ENCODE results near the gene FAM170B. TPM values are rescaled to one million over a fixed set of nuclear protein-coding genes. Genes with fewer than 3 reads are reported as not detected.

The FAM170B gene
- polyA plus RNA-seq, 4 donors = not detected

DNA sequence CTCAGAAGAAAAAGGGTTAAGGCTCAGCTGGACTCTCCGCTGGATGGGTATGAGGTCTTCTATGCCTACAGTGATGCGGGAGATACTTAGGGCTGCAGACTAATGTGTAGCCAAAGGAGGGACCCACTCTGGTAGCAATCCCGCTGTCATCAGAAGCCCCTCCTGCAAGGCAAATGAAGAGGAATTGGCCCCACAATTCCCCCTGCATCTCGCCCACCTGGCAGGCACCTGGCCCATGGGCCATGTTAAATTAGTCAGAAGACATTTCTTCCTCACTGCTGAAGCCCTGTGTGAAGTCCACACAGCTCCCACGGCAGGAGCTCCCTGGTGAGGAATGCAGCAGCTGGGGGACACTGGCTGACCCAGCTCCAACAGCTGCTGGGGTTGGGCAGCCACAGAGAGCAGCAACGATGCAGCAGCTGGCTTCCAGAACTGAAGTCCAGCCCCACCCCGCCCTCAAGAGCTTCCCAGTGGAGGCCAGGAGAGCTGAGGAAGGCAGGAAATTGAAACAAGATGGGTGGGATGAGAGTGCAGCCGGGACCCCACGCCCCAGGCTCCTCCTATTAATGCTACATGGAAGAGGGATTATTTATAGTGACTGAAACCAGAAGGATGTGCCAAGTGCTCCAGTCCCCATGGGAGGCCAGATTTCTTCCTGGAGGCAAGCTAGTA, 24.0 kb downstream of the FAM170B start:
- DNase-seq (ENCODE audit: low read depth in 4 of 4, low spot score in 3 of 4) = peak in 3 of 4 donors; percentile 37 to 57 (median 56)

DNA sequence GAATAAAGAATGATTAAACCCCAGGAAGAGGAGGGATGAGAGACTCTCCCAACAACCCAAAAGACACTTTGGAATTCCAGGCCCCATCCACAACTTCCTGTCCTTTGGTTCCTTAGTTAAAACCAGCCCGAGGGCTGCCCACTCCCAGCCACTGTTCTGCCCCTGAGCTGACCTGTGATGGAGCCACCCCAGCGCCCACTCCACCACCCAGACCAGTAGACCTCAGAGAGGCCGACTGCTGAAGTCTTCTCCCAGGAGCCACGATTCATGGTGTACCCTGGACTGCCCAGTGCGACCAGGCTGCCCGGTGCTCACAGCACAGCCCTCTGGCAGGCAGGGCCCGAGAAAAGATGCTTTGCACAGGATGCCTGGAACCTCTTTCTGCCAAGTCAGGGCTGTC, 25.2 kb downstream of the FAM170B start:
- no peak for DNase-seq (ENCODE audit: low read depth in 4 of 4, low spot score in 3 of 4)

DNA sequence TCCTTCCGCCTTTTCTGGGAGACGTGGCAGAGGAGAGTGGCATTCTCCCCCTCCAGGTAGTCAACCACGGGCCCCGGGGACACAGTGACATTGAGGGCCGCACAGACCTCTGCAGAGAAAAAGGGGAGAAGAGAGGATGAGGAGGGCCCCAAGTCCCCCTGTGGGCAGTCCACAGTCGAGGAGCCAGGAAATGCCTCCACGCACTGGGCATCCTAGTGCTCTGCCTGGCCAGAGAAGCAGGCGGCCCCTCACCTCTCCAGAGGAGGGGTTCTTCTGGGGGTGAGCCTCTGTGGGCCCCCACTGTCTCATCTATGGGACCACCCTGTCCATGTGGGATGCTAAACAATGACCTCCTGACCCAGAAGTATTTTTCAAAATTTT, 25.9 kb downstream of the FAM170B start:
- no peak for DNase-seq (ENCODE audit: low read depth in 4 of 4, low spot score in 3 of 4)

DNA sequence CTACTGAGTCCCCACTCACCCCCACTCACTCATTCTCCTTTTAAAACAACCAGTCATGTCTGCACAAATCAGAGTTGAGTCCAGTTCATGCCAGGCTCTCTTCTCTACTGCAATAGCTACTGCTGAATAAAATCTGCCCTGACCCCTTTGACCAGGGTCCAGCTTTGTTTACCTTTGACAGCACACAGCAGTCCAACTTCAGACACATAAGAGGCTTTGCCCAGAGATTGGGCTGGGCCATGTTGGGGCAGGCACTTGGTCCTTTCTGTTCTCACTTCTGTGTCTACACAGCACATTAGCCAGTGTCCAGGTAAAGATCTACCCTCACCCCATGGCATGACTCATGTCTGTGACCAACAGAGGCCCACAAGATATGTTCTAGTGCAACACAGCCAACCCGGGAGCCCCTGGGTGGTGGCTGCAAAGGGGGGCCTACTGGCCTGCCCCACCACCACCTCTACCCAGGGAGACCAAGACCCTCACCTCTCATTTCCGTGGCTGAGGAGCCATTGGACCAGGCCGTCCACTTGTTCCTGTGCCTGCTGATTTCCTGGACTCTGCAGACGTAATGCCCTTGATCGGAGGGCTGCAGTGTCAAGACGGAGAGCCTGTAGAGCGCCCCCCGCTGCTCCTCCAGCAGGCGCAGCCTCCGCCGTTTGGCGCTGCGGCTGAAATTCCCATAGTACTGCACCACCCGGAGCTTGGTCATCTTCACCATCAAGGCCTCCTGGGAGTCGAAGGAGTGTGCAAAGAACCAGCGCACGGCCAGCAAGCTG, 26.5 kb downstream of the FAM170B start:
- no peak for DNase-seq (ENCODE audit: low read depth in 4 of 4, low spot score in 3 of 4)

DNA sequence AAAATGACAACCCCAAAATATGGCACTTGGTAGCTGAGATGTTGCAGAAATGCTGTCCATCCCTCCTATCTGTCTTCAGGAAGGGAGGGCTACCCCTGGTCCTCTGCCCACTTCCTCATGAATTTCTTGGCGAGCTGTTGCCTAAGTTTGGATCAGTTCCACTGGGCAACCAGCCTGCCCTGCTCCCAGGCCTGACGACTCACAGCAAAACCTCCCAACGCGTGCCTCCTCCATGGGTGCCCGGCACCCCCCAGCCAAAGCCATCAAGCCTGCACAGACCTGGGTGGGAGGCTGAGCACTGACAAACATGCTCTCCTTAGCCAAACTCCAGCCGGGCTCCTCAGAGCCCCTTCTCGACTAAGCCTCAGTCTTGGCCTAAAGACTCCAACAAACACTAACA, 27.4 kb downstream of the FAM170B start:
- DNase-seq (ENCODE audit: low read depth in 4 of 4, low spot score in 3 of 4) = no peak

DNA sequence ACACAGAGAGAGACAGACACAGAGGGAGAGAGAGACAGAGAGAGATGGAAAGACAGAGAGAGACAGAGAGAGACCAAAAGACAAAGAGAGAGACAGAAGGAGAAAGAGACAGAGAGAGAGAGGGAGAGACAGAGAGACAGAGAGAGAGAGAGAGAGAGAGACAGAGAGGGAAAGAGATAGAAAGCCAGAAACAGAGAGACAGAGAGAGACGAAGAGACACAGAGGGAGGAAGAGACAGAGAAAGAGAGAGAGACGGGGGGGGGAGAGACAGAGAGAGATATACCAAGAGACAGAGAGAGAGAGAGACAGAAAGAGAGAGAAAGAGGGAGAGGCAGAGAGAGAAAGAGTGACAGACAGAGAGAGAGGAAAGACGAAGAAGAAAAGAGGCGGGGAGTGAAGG, 28.7 kb downstream of the FAM170B start:
- no peak for DNase-seq (ENCODE audit: low read depth in 4 of 4, low spot score in 3 of 4)

DNA sequence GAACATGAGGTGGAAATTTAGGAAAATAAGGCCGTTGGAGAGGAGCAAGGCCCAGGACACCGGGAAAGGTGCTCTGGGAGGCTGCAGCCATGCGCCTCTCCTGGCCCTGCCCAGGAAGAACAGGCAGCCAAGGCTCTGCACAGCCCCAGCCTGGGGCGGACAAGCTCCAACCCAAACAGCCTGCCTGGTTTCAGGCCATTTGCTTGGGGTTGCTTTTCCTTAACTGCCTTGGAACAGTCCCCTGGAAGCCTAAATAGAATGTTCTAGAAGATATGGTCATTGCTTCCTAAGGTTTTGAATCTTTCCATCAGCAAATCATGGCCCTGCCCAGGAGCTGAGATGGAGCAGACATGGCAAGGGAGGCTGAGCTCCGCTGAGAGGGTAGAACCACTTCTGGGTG, 29.5 kb downstream of the FAM170B start:
- no peak for DNase-seq (ENCODE audit: low read depth in 4 of 4, low spot score in 3 of 4)

DNA sequence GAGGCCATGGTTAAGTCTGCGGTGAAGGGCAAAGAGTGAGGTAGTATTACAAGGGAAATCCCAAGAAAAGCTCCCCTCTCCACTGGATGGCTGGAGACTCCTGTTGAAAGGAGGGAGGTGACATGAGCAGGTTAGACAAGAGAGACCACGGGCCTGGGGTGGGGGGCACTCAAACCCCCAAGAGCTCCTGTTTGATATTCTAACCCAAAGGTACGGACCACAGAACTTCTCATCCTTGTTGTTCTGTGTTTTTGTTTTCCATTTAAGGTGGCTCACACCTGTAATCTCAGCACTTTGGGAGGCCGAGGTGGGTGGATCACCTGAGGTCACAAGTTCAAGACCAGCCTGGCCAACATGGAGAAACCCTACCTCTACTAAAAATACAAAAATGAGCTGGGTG, 30.1 kb downstream of the FAM170B start:
- DNase-seq (ENCODE audit: low read depth in 4 of 4, low spot score in 3 of 4) = no peak

DNA sequence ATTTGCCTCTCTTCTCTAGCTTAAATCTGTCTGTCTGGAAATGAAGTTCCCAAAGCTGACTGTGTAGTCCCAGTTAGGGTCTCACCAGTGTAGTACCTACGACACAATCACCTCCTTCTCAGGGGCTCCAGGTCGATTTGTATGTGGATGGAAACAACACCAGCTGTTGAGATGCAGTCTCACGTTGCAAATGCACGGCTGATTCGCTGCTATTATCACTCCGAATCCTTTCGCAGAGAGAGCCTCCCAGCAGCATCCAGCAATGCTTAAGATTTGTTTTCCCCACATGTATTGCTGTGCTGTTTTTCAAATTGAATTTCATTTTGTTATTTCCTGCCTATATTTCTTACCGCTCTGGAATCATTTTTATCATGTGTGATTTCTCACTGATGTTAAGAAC, 34.8 kb downstream of the FAM170B start:
- no peak for DNase-seq (ENCODE audit: low read depth in 4 of 4, low spot score in 3 of 4)

DNA sequence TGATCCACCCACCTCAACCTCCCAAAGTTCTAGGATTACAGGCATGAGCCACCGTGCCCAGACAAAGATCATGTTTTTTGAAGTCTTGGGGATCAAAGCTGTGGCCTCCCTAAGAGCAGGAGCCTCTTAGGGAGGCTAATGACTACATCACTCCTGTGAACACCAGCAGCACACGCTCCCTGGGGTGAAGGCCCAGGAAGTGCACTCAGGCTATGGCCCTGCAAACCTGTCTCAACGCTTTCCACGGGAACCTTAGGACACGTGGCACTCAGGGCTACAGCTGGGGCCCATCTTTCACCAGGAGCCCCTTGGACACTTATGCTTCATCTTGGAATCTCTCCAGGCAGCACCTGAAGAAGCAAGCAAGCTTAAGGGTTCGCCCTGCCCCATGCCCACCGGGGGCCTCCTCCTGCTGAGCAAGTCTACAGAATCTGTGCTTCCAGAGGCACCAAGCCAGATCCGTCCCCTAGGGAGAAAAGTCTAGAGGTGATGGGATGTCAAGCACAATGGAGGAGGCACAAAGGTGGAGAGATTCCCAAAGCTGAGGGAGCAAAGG, 36.9 kb downstream of the FAM170B start:
- no peak for DNase-seq (ENCODE audit: low read depth in 4 of 4, low spot score in 3 of 4)

DNA sequence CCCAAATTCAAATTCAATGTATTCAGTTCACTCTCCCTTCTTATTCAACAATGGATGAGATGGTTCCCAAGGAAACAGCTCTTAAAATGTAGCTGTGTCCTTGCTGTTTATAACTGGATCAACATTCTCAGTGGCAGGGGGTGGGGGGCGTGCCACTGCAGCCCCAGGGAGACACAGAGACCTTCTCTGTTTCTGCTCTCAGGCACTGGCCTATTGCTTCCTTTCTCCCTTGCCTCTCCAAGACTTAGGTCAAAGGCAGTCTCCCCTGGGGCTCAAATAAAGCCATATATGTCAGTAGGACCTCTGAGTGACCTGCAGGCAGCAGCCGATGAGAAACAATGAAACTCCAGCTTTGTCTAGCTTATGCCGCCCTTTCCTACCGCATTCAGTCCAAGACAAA, 39.2 kb downstream of the FAM170B start:
- no peak for DNase-seq (ENCODE audit: low read depth in 4 of 4, low spot score in 3 of 4)

DNA sequence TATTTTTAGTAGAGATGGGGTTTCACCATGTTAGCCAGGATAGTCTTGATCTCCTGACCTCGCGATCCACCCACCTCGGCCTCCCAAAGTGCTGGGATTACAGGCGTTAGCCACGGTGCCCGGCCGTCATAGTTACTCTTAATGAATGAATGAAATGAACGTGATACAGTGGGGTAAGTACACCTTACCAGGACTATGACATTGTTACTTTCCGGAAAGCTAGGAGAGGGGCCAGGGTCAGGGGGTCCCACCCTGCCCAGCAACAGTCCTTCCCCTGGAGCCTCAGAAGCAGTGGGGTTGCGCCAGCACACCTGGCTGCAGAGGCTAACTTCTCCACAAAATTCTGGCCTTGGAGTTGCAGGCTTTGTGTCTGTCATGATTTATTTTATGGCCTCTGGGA, 39.9 kb downstream of the FAM170B start:
- no peak for DNase-seq (ENCODE audit: low read depth in 4 of 4, low spot score in 3 of 4)

DNA sequence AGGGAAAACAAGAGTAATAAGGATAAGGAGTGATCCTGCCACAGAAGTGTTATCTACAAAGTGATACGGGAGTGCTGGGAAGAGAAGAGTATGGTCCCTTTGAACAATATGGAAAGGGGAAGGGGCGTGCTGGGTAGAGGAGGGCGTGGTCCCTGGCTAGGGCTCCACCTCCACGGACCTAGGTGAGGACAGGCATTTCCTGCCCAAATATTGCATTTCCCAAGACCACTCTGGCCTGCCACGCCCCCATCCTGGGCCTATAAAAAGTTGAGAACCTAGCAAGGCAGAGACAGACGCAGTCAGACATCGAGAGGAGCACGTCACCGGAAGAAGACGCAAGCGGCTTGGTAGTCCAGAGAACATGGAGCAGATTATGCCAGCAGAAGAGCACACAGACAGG, 41.3 kb downstream of the FAM170B start:
- no peak for DNase-seq (ENCODE audit: low read depth in 4 of 4, low spot score in 3 of 4)

DNA sequence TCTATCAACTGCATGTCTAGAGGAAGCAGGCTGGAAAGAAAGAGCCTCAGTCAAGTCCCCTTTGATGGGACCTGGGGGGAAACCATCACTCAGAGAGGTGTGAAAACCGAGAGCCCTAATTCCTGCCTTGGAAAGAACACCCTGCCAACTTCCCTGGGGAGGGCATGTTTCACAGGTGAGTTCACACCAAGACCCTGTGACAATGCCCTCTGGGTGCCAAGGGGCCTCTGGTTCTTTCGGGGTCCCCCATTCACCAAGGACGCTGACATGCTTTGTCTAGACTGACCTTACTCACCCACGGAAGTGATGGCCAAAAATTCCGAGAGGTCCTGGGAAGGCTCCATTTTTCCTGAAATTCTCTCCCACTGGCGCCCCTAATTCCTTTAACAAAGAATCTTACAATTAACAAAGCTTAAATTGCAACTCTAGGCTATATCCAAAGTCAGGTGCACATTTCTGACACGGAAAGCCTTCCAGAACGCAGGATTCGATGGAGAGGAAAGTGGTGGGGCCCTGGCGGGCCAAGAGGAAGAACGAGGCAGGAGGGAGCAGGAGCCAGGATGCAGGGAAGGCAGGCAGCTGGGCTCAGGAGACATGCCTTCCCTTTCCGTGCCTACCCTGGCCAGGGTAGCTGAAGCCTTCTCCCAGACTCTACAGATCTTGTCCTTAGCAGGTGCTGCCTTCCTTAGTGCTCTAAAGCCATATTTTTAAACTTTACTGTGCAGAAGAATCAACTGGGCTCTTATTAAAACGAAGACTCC, 42.2 kb downstream of the FAM170B start:
- DNase-seq (ENCODE audit: low read depth in 4 of 4, low spot score in 3 of 4) = no peak

DNA sequence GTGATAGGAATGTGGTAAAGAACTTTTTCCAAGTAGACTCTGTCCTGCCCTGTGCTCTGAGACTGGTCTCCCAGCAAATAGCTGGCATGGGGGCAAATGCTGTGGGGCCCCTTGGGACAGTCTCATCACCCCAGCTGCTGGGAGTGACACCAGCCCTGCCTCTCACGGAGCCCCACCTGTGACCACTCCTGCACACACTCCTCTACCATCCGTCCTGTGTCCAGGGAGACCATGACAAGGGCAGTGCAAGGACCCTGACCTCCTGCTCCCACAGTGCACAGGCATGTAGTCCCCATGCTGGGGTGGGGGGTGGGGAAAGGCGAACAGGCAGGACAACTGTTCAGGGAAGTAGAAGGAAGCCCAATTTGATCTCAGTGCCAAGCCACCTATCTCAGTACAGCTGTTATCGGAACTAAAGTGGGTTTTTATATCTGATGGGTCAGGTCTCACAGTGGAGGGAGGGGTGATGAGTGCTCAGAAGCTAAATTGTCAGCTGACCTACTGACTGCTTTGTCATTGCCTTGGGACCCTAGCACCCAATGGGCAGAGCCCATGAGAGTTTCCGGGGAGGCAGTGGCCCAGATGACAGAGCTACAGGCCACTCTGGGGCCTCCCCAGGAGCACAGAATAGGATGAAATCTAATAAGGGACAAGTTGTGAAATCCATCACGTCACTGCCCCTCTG, 43.0 kb downstream of the FAM170B start:
- no peak for DNase-seq (ENCODE audit: low read depth in 4 of 4, low spot score in 3 of 4)

DNA sequence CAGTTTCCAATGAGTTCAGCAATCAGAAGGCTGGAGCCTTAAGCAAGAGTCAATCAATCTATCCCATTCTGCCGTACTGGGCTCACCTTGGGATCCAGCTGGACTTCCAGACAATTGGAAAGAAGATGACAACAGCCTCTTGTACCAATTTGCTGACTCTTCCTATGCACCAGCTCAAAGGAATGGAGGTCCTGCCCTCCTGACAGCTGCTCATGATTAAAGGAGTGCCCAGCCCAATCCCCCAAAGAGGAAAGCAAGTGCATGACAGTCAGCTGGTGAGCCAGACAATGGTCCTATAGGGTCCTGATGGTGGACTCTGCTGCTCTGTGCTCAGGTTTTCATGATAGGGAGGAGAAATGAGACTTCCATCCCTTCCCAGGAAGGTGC, 43.6 kb downstream of the FAM170B start:
- DNase-seq (ENCODE audit: low read depth in 4 of 4, low spot score in 3 of 4) = no peak

DNA sequence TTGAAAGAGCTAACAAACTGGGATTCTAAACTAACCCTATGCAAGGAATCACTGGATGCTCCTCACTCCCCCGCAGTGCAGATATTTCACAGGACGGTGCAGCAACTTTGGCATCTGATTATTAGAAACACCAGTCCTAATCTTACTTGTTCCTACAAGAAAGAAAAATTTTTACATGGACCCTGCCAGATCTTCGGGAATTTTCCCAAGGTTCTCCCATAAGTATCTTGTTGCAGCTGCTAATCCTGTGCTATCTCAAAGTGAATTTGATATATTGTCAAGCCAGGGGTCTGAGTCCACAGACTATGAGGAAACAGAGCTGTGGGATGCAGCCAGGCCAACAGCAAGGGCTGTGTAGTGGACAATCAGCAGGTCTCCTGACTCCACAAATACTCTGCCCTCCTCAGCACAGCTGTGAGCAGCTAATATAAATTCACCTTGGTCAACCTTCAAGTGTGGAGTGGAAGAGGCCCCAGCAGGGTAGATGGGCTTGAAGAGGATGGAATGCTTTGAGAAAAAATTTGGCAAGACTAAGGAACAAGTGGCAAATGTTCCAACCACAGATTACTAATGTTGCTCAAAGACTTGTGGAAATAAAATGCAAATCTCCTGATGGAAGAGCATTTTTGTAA, 44.1 kb downstream of the FAM170B start:
- no peak for DNase-seq (ENCODE audit: low read depth in 4 of 4, low spot score in 3 of 4)

DNA sequence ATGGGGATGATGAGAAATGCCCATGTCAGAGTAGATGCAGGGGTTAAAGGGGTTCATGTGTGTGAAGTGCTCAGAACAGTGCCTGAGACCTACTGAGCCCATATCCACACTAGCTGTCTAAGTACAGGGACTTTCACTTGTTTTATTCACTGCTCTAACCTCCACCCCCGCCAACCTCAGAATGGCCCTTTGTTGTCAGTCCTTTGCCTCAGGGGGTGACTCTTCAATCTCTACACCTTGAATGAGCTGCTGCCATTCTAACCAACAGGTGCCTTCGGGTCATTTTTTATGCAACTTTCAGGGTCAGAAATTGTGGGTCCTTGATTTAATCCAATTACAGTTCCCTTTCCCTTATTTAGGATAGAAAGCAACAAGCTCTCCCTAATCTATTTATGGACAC, 44.7 kb downstream of the FAM170B start:
- DNase-seq (ENCODE audit: low read depth in 4 of 4, low spot score in 3 of 4) = no peak

DNA sequence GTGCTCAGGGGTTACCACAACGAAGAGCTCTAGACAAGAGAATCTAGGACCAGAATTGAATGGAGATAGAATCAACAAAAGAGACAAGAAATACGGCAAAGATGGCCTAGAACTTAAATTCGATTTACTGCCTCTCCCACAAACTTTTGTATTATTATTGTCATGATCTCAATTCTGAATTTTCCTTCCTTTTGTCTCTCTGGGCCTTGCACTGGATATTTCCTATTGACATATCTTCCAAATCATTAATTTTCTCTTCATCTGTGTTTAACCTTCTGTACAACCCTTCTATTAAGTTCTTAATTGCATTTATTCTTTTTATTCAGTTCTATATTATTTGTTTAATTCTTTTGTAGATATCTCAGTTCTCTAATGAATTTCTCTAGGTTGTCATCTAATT, 46.9 kb downstream of the FAM170B start:
- no peak for DNase-seq (ENCODE audit: low read depth in 4 of 4, low spot score in 3 of 4)

DNA sequence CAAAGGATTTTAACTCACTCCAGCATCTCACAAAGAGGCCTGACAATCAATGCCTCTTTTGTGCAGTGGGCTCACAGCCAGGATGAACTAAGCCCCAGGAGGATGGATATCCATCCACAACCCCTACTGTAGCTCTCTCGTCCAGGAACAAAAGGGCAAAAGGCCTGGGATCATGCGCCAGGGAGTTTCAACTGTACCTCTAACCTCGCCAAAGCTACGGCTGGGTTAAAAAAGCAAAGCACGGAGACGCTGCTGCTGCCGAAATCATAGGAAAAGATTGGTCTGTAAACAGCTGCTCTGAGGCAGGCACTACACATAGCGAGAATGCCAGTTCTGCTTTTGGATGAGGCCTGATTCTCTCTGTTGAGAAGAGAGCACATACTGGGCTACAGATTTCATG, 50.6 kb downstream of the FAM170B start:
- no peak for DNase-seq (ENCODE audit: low read depth in 4 of 4, low spot score in 3 of 4)

Data from right renal pelvis (tissue), 4 donors.